HG02623 (cell line): ENCODE results near the gene TTC29.
"Not testable (repeated sequence)": the region's sequence is repeated elsewhere in the genome, so short reads cannot be mapped to it uniquely, and the experiment has no call there.

Source experiments
- ATAC-seq: cut with Tn5 transposase; IDR thresholded peaks from one replicate; pipeline ENCODE4 v1.9.1; 2021; ENCODE audit warnings: moderate library complexity; ENCODE audit not compliant: unreplicated experiment

TTC29 gene

DNA sequence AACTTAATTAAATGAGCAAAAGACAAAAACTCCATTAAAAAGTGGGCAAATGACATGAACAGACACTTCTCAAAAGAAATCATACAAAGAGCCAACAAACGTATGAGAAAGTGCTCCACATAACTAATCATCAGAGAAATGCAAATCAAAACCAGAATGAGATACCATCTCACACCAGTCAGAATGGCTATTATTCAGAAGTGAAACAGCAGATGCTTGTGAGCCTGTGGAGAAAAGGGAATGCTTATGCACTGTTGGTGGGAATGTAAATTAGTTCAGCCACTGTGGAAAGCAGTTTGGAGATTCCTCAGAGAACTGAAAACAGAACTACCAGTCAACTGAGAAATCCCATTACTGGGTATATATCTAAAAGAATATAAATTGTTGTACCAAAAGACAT lies 222.1 kb downstream of the TTC29 start:
- not testable (repeated sequence) for ATAC-seq

DNA sequence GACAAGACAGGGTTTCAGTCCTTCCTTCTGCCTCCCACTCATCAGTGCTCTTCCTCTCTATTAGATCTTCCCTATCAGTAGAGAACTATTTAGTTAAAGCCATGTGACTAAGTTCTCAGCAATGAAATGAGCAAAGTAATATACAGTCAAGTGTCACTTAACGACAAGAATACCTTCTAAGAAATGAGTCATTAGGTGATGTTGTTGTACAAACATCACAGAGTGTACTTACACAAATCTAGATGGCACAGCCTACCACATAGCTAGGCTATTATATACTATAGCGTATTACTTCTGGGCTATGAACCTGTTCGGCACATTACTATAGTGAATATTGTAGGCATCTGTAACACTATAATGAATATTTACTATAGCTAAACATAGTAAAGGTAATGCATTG lies 235.7 kb downstream of the TTC29 start:
- no peak for ATAC-seq

DNA sequence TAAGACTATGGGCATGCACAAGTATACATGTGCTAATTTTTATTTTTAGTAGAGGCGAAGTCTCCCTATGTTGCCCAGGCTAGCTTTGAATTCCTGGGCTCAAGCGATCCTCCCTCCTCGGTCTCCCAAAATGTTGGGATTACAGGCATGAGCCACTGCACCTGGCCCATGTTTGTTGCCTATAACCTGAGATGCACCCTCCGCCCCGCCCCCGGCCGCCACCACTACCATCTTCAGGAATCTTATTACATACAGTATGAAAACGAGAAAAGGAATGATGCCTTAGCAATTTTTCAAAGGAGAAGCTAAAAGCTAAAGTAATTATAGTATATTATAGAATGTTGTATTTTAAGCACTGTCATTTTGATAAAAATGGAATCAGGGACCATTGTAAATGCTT lies 245.8 kb downstream of the TTC29 start:
- no peak for ATAC-seq

DNA sequence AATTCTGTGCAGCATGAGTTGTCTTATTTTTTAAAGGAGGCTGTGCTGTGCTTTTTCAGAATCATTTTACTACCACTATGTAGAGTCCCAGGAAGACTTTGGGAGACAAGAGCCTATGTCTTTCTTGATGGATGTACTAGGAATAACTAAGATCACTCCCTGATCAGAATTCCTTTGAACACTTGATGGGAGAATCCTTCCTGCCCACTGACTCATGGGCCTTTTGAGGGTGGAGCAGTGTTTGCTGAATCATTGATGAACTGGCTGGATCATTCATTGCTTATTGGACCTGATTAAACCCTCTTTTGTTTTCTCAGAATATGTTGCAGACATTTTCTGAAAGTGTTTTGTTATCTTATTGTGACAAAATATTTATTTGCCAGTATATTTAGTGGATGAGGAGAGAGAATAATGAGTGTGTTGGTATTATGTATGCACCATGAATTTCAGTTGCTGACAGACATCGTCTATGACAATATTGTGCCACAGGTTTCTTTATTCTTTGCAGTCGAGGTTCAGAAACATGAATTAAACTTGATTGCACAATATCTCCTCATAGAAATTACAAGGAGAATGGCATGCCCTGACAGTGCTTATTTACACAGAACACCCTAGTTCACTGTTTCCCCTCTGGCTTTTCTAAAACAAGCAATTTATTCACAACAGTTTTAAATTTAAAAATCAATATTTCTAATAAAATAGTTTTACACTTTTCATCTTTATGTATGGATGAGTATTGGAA lies 270.7 kb downstream of the TTC29 start:
- no peak for ATAC-seq

DNA sequence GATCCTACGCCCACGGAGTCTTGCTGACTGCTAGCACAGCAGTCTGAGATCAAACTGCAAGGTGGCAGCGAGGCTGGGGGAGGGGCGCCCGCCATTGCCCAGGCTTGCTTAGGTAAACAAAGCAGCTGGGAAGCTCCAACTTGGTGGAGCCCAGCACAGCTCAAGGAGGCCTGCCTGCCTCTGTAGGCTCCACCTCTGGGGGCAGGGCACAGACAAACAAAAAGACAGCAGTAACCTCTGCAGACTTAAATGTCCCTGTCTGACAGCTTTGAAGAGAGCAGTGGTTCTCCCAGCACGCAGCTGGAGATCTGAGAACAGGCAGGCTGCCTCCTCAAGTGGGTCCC lies 281.7 kb downstream of the TTC29 start:
- ATAC-seq = not testable (repeated sequence)

DNA sequence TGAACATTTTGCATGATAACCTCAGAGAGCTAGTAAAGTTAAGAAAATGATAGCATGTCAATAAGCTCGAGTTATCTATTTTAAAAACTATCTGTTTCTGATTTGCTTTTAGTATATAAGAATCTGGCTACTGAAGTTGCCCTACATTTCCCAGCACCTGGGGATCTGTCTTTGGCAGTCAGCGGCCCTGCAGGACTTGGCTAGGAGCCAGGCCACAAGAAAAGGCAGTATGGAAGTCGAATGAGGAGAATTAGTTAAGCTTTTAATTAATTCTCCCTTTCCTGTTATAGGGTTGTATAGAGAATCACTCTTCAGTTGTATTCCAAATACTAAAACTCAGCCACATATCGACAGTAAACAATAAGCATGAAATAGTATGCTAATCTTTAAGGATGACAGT lies 284.3 kb downstream of the TTC29 start:
- no peak for ATAC-seq
